H1 (cell line): Measurements from ENCODE around the gene WDR81. TPM values are rescaled to one million over a fixed set of nuclear protein-coding genes. Genes with fewer than 3 reads are reported as not detected.

Experiments
- CBX8 ChIP-seq: fragments of 300-800, 300-1000 bp; sonication (generic); IDR thresholded peaks from 2 replicates; pipeline ENCODE4 v1.7.1; 2016; ENCODE audit warnings: low read depth, low read length, borderline replicate concordance
- CEBPB ChIP-seq: IDR thresholded peaks from 2 replicates; pipeline ENCODE4 v1.6.1; 2012; ENCODE audit warnings: low read depth, low read length
- HDAC6 ChIP-seq: IDR thresholded peaks from one replicate; pipeline ENCODE4 v1.7.1; 2012; ENCODE audit warnings: low read depth, mild to moderate bottlenecking, inconsistent platforms, low read length, moderate library complexity
- MAFK ChIP-seq: IDR thresholded peaks from 2 replicates; pipeline ENCODE4 v1.6.1; 2012; ENCODE audit warnings: low read depth, mild to moderate bottlenecking, improper control_type of control experiment, low read length
- polyA plus RNA-seq, 7 experiments: library from polyadenylated mRNA; depleted of rRNA in 3 of 7; stranded (reverse) in 5 of 7; unstranded in 2 of 7; fragments of >200 nt in 5 of 7; fragments of 200-250 nt in 2 of 7; gene quantifications; 1 replicate in 5 of 7; 2 replicates in 1 of 7; 4 replicates in 1 of 7; pipeline versions ENCODE4 v1.2.1 to v1.2.3, GENCODE V29; 2011 to 2013; ENCODE audit warnings: missing spikeins in 2 of 7, mixed read lengths in 2 of 7
- total RNA-seq: library from RNA; stranded (reverse); fragmentation: NEBNext Ultra II Directional; extraction: Animal tissue kit (Norgen Biotek cat#: 25700); gene quantifications from 2 replicates; pipeline ENCODE4 v1.2.1, GENCODE V29; 2021

Gene WDR81
- total and polyA plus RNA-seq, 2 of the 8 experiments (the other 6 are each of a cell fraction or from before 2014, with no cell fraction given): 9.1 to 12.3 TPM

GRCh38 chr17:1732241-1732832 lies 7.8 kb downstream of the WDR81 start (continued):
- TF ChIP-seq HDAC6 (no peak), CEBPB (no peak), CBX8 (no peak), MAFK (no peak)
